ENCODE results near the gene HAUS7. TPM values are rescaled to one million over a fixed set of nuclear protein-coding genes. Genes with fewer than 3 reads are reported as not detected.

The HAUS7 gene
- total RNA-seq, 1 donor from 2014 or later = 22.3 TPM

DNA sequence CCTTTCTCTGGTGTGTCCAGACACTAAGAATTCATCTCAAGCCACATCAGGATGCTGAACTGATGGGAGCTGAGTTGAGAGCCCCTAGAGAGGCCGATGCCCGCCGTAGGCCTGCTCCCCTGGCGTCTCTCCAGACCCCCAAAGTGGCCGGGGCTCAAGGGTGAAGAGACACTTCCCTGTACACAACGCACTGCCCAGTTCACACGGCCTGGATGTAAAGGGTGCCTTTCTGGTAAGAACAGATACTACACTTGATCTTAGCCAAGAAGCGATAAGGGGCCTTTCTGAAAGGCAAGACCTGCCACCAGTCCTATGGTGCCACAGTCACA is 19.5 kb downstream of the HAUS7 start:
- TF ChIP-seq, protein P1, sequence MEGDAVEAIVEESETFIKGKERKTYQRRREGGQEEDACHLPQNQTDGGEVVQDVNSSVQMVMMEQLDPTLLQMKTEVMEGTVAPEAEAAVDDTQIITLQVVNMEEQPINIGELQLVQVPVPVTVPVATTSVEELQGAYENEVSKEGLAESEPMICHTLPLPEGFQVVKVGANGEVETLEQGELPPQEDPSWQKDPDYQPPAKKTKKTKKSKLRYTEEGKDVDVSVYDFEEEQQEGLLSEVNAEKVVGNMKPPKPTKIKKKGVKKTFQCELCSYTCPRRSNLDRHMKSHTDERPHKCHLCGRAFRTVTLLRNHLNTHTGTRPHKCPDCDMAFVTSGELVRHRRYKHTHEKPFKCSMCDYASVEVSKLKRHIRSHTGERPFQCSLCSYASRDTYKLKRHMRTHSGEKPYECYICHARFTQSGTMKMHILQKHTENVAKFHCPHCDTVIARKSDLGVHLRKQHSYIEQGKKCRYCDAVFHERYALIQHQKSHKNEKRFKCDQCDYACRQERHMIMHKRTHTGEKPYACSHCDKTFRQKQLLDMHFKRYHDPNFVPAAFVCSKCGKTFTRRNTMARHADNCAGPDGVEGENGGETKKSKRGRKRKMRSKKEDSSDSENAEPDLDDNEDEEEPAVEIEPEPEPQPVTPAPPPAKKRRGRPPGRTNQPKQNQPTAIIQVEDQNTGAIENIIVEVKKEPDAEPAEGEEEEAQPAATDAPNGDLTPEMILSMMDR (IDR thresholded peaks at IDR 0.05; ENCODE audit: unreplicated experiment) = no peak
- H3K27ac Mint-ChIP-seq = no peak overlapping the region
- H3K9me3 Mint-ChIP-seq (ENCODE audit: low read depth) = no peaks in the 10 kb centered on the region
- H3K4me1 Mint-ChIP-seq (ENCODE audit: low read depth) = no peaks in the 10 kb centered on the region
- H3K27me3 Mint-ChIP-seq = no peaks in the 10 kb centered on the region
- H3K4me3 Mint-ChIP-seq (ENCODE audit: low read depth) = no peak overlapping the region
- H3K36me3 Mint-ChIP-seq (ENCODE audit: insufficient read depth) = peaks cover 1% of the 10 kb centered on the region
- no peak for DNase-seq (ENCODE audit: low spot score, unreplicated experiment)

DNA sequence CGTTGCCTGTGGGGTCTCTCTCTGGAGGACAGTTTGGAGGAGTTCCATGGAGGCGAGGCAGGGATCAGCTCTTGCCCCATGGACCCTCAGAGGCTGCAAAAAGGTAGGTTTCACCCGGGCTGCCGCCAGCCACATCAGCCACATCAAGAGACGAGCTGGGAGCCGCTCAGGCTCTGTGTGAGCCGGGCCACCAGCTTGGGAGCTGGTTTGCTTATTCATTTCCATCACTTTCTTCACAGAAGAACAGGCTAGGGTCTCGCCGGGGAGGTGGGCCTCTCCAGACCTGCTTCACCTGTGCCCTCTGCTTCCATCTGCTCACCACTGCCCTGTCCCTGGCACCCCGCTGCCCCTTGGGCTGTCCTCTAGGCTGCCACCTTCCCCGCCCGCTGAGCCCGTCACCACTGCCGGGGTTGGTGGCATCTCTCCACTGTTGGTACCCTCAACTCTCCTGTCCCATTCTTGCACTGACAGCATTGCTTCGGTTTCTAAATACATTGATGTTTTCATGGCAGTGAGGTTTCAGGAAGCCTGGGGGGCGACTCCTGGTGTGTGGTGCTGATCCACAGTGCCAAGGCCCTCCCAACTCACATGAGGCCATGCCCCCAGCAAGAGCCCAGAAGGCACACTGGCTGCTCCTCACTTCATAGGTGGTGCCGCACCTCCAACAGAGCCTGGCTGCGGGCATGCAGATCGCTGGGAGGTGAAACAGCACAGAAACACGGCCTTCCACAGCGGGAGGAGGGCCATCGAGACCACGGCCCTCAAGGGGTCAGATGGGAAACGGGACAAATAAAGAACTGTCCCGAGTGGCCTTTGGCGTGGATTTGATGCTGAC is 20.0 kb downstream of the HAUS7 start:
- DNase-seq (ENCODE audit: low spot score, unreplicated experiment) = no peak
- H3K9me3 Mint-ChIP-seq (ENCODE audit: low read depth) = no peaks in the 10 kb centered on the region
- H3K27ac Mint-ChIP-seq = no peak overlapping the region
- H3K4me3 Mint-ChIP-seq (ENCODE audit: low read depth) = no peak overlapping the region
- TF ChIP-seq, protein P1 (IDR thresholded peaks at IDR 0.05; ENCODE audit: unreplicated experiment) = no peak
- no peaks in the 10 kb centered on the region for H3K4me1 Mint-ChIP-seq (ENCODE audit: low read depth)
- no peaks in the 10 kb centered on the region for H3K27me3 Mint-ChIP-seq
- peaks cover 1% of the 10 kb centered on the region for H3K36me3 Mint-ChIP-seq (ENCODE audit: insufficient read depth)

DNA sequence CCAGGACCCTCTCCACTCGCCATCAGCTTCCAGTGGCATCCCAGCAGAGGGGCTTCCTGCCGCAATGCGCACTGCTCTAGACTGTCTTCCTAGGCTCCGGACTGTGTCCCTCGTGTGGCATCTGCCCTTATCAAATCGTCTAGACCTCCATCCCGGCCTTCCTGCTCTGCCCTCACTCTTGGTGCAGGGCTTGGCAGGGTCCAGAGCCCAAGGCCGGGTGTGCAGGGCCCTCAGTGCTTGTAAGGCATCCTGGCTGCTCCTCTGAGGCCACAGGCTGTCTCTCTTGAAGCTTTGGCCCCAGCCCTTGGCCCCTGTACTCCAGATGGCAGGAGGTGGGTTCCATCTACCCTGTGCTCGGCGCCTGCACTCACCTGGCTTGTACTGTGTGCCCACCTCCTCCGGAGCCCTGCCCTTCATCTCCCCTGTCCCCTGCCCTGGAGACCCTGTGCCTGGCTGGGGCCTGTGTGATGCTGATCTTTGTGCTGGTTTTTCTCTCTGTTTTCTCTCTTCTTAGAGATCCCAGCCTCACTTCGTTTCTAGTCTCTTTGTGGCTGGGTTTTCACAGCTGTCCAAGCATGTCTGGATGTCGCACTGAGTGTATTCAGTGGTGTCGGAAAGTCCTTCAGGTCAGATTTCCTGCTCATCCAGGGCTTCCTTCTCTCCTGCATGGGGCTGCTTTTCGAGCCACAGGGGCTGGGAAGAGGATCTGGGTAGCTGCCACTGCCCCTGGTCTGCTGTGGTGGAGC is 20.8 kb downstream of the HAUS7 start:
- H3K27me3 Mint-ChIP-seq = no peaks in the 10 kb centered on the region
- no peaks in the 10 kb centered on the region for H3K4me1 Mint-ChIP-seq (ENCODE audit: low read depth)
- H3K4me3 Mint-ChIP-seq (ENCODE audit: low read depth) = no peak overlapping the region
- H3K36me3 Mint-ChIP-seq (ENCODE audit: insufficient read depth) = peaks cover 1% of the 10 kb centered on the region
- H3K27ac Mint-ChIP-seq = no peak overlapping the region
- TF ChIP-seq, protein P1 (IDR thresholded peaks at IDR 0.05; ENCODE audit: unreplicated experiment) = no peak
- no peaks in the 10 kb centered on the region for H3K9me3 Mint-ChIP-seq (ENCODE audit: low read depth)
- DNase-seq (ENCODE audit: low spot score, unreplicated experiment) = no peak

DNA sequence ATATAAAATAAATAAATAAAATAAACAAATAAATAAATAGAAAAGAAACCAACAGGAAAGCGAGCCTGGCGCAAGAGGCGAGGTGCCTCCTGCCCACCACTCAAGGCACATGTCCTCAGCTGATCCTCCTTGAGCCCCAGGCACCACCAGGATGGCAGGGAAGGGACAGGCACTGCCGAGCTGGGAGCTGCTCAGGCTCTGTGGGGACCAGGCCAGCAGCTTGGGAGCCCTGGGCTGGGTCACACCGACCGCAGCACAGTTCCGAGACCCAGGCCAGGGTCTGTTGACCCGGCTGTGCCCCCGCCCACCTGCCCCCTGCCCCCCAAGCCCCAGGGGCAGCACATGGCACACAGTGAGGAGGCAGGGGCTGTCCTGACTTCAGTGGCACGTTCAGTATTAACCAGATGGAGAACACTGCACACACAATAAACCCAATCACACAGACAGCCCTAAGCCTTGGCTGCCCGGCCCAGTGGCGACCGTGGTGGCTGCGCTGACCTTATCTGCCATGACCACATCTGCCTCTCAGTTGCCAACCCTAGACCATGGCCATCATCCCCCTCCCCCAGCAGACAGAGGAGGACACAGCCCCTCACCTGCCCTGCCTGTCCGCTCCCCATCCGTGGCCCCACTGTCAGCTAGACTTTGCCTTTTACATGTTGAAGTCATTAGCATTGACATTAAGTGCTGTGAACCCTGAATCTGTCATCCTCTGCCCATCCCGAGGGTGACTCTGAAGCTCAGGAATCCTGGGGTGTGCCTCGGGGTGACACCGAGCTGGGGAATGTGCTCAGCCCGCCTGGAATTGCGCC is 21.6 kb downstream of the HAUS7 start:
- DNase-seq (ENCODE audit: low spot score, unreplicated experiment) = no peak
- no peak overlapping the region for H3K4me3 Mint-ChIP-seq (ENCODE audit: low read depth)
- H3K9me3 Mint-ChIP-seq (ENCODE audit: low read depth) = no peaks in the 10 kb centered on the region
- no peak overlapping the region for H3K27ac Mint-ChIP-seq
- no peaks in the 10 kb centered on the region for H3K4me1 Mint-ChIP-seq (ENCODE audit: low read depth)
- TF ChIP-seq, protein P1 (IDR thresholded peaks at IDR 0.05; ENCODE audit: unreplicated experiment) = no peak
- peaks cover 1% of the 10 kb centered on the region for H3K36me3 Mint-ChIP-seq (ENCODE audit: insufficient read depth)
- no peaks in the 10 kb centered on the region for H3K27me3 Mint-ChIP-seq

DNA sequence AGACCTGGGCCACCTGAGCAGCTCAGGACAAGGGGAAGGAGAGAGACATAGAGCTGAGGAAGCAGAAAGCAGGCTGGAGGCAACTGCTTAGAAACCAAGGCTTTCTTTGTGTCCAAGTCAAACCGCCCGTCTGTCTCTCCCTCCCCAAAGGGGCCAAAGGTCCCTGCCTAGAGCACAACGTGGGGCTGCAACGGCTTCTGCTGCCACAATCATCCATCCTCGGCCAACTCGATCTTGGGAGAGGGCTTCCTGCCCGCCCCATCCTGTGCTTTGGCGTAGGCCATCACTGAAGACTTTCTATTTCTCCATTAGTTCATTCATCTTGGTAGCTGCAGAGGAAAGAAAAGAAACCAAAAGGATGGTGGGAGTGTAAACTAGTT is 22.8 kb downstream of the HAUS7 start:
- TF ChIP-seq, protein P1 (IDR thresholded peaks at IDR 0.05; ENCODE audit: unreplicated experiment) = no peak
- Mint-ChIP-seq H3K4me3 (ENCODE audit: low read depth) (no peak overlapping the region), H3K27ac (no peak overlapping the region), H3K9me3 (ENCODE audit: low read depth) (no peaks in the 10 kb centered on the region), H3K36me3 (ENCODE audit: insufficient read depth) (peaks cover 1% of the 10 kb centered on the region), H3K27me3 (no peaks in the 10 kb centered on the region), H3K4me1 (ENCODE audit: low read depth) (no peaks in the 10 kb centered on the region)
- DNase-seq (ENCODE audit: low spot score, unreplicated experiment) = no peak
